Measurements from ENCODE around the gene ABCG5. TPM values are rescaled to one million over a fixed set of nuclear protein-coding genes. Genes with fewer than 3 reads are reported as not detected.

Gene ABCG5
- total RNA-seq, 1 experiment from 2014 or later, result not detected

- no peak for TF ChIP-seq ARID4B (CRISPR knock-in tag; IDR thresholded peaks at IDR 0.05; ENCODE audit: borderline replicate concordance)
- TF ChIP-seq NR2C2 (CRISPR knock-in tag; IDR thresholded peaks at IDR 0.05), result no peak
- no peak for TF ChIP-seq ATF2 (CRISPR knock-in tag; IDR thresholded peaks at IDR 0.05; ENCODE audit: borderline replicate concordance, low read depth)
- TF ChIP-seq ZNF425 (CRISPR knock-in tag; conservative IDR thresholded peaks at IDR 0.05), result no peak
- TF ChIP-seq FOXK1 (CRISPR knock-in tag; IDR thresholded peaks at IDR 0.05), result no peak
- no peak for TF ChIP-seq NR1H2 (CRISPR knock-in tag; IDR thresholded peaks at IDR 0.05)
Measured at GRCh38 chr2:43776324-43776723, 62.3 kb downstream of the ABCG5 start (continued).

- CTCF ChIA-PET, result interaction anchor here (0.9 to 1.7 kb wide), 4 partner anchors 24 to 170 kb away, joined by 3 to 5 read pairs (median 4); partner anchors contain the start of gene PLEKHH2
- POLR2A ChIA-PET, result no interaction called here
- Mint-ChIP-seq H3K9me3 (no peaks in the 10 kb centered on the region), H3K4me3 (peak overlapping the region; percentile 82), H3K4me1 (peaks cover 8% of the 10 kb centered on the region), H3K27ac (peak overlapping the region; percentile 21; the same call in 1 of the 2 replicates), H3K27me3 (ENCODE audit: low read depth) (no peaks in the 10 kb centered on the region), H3K36me3 (no peaks in the 10 kb centered on the region)
- no peak for DNase-seq (ENCODE audit: low spot score)
- ATAC-seq, result no peak
- TF ChIP-seq USF2 (CRISPR knock-in tag; IDR thresholded peaks at IDR 0.05), result no peak
- TF ChIP-seq SMAD4 (CRISPR knock-in tag; IDR thresholded peaks at IDR 0.05), result no peak
- no peak for TF ChIP-seq SP1 (CRISPR knock-in tag; conservative IDR thresholded peaks at IDR 0.05)
- no peak for TF ChIP-seq RELA (CRISPR knock-in tag; IDR thresholded peaks at IDR 0.05; ENCODE audit: borderline replicate concordance)
- TF ChIP-seq ZMAT4 (CRISPR knock-in tag; IDR thresholded peaks at IDR 0.05), result no peak
- TF ChIP-seq NR1H2 (CRISPR knock-in tag; IDR thresholded peaks at IDR 0.05), result no peak
- TF ChIP-seq E2F4 (CRISPR knock-in tag; IDR thresholded peaks at IDR 0.05; ENCODE audit: borderline replicate concordance, low read depth), result no peak
- no peak for TF ChIP-seq JAZF1 (CRISPR knock-in tag; IDR thresholded peaks at IDR 0.05)
- TF ChIP-seq TP53 (CRISPR knock-in tag; IDR thresholded peaks at IDR 0.05), result no peak
- no peak for TF ChIP-seq ZNF512 (CRISPR knock-in tag; IDR thresholded peaks at IDR 0.05; ENCODE audit: borderline replicate concordance)
- TF ChIP-seq ELF4 (CRISPR knock-in tag; IDR thresholded peaks at IDR 0.05; ENCODE audit: low read depth), result no peak
- no peak for TF ChIP-seq PRDM15 (CRISPR knock-in tag; IDR thresholded peaks at IDR 0.05)
- no peak for TF ChIP-seq USF1 (CRISPR knock-in tag; IDR thresholded peaks at IDR 0.05)
- no peak for TF ChIP-seq FOXJ3 (CRISPR knock-in tag; IDR thresholded peaks at IDR 0.05; ENCODE audit: borderline replicate concordance)
Measured at GRCh38 chr2:43774617-43775016, 64.0 kb downstream of the ABCG5 start.
